ENCODE results near the gene TMEM33.

The TMEM33 gene

GRCh38 chr4:42008011-42008786 is 73.0 kb downstream of the TMEM33 start:
- DNase-seq, result no peak
